Activated naive CD4-positive, alpha-beta T cell treated with Interleukin-2 at 50 U/mL for 16 hours (primary cell): ENCODE data around the gene ACSL3.

Source experiments
- DNase-seq: peaks from one replicate; pipeline ENCODE4 v3.0.0-alpha.2; 2020

The ACSL3 gene

GRCh38 chr2:222884114-222884771 is 23.4 kb downstream of the ACSL3 start:
- no peak for DNase-seq

GRCh38 chr2:222884805-222885424 is 24.1 kb downstream of the ACSL3 start:
- no peak for DNase-seq

DNA sequence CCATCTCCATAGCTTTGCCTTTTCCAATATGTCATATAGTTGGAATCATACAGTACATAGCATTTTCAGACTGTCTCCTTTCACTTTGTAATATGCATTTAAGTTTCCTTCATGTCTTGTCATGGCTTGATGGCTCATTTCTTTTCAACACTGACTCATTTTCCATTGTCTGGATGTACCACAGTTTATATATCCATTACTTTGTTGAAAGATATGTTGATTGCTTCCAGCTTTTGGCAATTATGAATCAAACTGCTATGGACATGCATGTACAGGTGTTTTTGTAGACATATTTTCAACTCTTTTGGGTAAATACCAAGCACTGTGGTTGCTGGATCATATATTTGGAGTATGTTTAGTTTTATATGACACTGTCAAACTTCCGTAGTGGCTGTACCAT is 26.3 kb downstream of the ACSL3 start:
- no peak for DNase-seq

- DNase-seq = no peak
Measured at GRCh38 chr2:222888716-222889115, 27.9 kb downstream of the ACSL3 start.

DNA sequence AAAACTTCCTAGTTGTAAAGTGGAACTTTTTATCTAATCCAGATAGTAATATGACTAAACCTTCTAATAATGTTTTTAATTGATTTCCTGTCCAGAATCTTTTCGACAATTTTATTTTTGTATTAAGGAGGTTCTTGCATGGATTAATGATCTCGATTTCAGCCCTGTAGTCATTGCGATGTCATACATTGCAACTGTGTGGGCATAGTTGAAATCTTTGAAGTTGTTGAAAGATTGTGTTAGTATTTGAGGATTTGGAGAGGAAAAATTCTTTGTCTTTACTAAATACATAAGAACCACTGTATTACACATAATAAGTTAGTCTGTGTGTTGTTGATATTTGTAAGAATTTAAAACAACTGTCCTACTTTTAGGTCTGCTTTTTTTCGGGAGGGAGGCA is 31.1 kb downstream of the ACSL3 start:
- DNase-seq = no peak

DNA sequence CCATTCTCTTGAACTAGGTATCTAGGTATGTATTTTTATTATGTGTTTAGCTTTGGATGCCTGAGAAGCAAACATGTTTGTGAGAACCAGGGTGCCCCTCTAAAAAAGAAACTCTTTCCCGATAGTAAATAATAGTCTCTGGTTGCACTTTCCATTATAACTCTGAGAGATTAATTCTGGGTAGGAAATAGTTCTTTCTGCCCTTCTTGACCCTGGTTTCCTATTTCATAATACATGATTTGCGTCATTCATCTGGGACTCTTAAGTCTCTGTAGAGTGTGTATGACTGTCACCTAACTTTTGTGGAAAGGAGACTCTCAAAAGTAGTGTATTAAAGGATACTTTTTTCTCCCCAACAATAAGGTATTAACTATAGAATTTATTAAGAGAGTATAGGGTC is 31.5 kb downstream of the ACSL3 start:
- DNase-seq = no peak

- no peak for DNase-seq
Measured at GRCh38 chr2:222892761-222893160, 31.9 kb downstream of the ACSL3 start.

- DNase-seq = no peak
Measured at GRCh38 chr2:222893716-222894115, 32.9 kb downstream of the ACSL3 start.

- DNase-seq = no peak
Measured at GRCh38 chr2:222895144-222895543, 34.3 kb downstream of the ACSL3 start.

GRCh38 chr2:222897898-222898297 is 37.1 kb downstream of the ACSL3 start:
- DNase-seq = no peak

DNA sequence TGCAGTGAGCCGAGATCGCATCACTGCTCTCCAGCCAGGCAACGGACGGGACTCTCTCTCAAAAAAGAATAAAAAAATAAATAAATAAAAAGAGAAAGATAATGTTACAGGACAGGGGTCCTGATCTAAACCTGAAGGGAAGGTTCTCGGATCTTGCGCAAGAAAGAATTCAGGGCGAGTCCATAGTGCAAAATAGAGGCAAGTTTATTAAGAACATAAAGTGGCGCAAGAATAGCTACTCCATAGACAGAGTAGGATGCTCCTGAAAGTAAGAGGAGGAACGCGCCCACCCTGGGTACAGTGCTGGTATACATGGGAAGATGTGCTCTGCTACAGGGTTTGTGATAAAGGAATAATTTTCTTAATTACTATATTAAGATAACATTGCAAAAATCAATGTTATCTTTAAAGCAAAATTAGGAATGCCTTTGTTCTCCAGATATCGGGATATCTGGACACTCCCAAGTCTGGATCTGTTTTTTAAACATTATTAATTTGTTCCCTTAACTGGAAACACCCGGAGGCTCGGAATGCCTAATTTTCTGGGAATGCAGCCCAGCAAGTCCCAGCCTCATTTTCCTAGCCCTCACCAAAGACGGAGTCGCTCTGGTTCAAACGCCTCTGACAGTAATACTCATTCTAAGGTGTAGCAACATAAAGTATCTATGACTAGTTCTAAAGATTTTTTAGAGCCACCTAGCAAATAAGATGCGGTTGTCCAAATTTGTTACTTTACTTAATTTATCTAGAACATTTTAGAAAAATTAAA is 38.8 kb downstream of the ACSL3 start:
- no peak for DNase-seq

DNA sequence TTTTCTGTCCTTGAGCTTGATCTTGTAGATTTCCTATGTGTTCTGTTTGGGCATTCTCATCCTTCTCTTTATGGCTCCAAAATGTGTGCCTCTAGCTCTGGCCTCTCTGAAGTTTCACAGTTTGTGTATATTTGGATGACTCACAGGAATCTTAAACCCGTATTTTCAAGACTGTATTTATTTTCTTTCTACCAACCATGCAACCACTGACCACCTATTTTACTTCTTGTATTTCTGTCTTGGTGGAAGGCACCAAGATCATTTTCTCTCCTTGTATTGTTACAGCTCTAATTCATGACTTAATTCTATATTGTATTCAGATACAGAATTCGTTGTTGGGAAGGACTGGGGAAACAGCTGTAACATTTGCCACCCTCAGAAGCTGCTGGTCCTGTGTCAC is 39.5 kb downstream of the ACSL3 start:
- DNase-seq = no peak

GRCh38 chr2:222902660-222903059 is 41.8 kb downstream of the ACSL3 start:
- DNase-seq = no peak

DNA sequence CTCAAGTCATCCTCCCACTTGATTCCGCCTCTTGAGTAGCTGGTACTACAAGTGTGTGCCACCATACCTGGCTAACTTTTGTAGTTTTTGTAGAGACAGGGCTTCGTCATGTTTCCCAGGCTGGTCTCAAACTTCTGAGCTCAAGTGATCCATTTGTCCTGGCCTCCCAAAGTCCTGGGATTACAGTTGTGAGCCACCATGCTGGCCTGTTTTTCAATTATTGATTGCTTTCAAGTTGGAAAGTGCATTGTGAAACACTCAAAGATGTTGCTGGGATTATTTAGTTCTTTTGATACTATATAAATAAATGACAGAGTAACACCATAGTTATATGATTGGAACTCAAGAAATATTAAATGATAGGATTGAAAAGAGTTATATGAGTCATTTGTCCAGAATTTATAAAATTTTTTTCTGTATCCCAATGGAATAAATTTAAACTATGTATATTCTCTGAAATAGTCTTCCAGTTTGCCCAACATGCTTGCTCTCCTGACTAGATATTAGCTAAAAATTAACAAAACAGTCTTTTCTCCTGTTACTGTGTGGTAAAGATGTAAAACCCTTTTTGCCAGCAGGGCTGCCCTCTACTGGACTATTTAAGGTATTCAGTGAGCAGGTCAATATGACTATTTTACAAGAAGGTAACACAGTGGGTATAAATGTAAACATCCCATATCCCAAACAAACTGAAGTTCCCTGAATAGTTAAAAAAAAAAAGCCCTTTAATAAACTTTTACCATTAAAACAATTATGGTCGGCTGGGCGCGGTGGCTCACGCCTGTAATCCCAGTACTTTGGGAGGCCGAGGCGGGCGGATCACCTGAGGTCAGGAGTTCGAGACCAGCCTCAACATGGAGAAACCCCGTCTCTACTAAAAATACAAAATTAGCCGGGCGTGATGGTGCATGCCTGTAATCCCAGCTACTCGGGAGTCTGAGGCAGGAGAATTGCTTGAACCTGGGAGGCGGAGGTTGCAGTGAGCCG is 42.7 kb downstream of the ACSL3 start:
- DNase-seq = peak; percentile 9

- DNase-seq = no peak
Measured at GRCh38 chr2:222904557-222905258, 43.9 kb downstream of the ACSL3 start.

DNA sequence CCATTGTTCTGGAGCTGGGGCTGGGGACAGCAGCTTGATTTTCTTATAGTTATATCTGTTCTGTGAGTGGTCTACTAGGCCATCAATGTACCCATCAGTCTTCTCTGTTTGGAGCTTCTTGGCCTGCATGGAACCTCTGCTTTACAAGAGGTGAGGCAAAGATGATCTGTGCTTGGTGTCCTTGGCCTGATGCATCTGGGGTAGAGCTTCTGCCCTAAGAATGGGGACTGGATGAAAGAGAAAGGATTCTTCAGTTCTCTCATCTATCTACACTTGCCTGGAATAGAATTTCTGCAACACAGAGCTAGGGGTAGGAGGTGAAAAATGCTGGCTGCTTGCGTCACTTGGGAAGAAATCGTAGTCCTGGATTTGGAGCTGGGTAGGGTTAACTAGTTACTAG is 46.2 kb downstream of the ACSL3 start:
- no peak for DNase-seq

- DNase-seq = no peak
Measured at GRCh38 chr2:222907790-222908441, 47.1 kb downstream of the ACSL3 start.

DNA sequence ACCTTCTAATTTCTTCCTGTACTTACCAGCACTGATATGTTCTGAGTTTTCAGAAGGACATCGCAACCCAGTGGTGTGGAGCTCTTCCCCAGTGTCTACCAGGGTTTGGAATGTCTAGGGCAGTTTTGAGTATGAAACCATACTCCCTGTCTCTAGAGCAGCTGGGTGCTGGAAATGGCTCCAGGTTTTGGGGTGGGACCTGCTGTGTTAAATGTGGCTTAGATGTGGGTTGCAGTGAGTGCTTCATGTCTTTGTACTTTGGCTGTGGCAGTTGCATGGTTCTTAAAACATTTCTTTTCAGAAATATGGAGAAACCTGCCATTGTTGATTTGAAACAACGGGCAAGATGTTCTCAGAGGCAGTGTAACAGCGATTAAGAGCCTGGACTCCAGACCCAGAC is 48.5 kb downstream of the ACSL3 start:
- DNase-seq = no peak

DNA sequence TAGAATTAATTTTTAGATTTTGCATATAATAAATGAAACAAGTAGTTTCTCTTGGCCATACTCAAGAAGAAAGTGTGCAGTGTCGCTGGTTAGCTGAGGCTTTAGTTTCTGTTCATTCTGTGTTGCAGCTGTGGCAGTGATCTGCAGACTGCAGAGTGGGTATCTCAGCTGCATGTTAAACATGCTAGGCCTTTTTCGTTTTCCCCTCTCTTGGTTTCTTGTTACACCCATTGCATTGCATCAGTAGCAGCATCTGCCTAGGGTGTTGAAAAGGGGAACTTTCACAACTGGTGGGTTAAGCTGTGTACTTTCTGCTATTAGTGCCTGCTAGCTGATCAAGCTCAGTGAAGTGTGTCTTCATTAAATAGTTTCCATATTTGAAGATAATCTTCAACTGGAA is 51.3 kb downstream of the ACSL3 start:
- DNase-seq = no peak

- no peak for DNase-seq
Measured at GRCh38 chr2:222912776-222913175, 51.9 kb downstream of the ACSL3 start.

DNA sequence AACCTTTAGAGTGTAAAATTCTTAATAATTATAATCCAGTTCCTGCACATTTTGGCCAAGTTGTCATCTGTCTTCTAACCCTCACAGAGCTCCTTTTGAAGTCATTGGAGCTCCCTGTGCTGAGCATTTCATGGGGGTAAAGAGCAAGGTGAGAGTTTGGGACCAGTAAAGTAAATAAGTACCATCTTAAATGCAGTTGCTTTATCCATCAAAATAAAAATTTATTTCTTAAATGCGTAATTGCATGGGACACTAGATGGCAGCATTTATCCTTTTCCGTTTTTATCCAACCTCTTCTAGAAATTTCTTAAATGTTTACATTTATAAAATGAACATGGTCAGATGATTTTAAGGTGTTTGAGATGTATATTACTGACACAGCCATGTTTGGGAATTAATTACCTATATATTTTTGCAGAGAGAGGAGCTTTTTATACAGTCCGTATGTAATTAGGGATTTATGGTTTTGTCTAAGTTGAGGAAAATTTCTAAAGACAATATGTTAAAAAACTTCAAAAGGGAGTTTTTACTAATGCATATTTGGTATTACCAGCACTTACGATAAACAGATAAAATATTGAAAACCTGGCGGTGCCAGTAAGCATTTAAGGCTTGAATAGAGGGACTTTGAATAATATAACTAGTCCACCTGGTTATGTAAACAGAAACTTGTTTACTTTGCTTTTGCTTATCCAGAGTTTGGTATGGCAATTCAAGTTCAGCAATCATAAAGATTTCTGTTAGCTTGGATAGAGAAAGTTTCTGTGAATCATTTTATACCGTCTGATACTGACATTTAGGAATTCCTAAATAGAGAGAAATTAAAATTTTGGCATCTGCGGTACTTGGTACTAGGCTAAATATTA is 54.5 kb downstream of the ACSL3 start:
- DNase-seq = no peak
